Naive thymus-derived CD4-positive, alpha-beta T cell (primary cell): ENCODE data around the gene GARIN6. TPM values are rescaled to one million over a fixed set of nuclear protein-coding genes. Genes with fewer than 3 reads are reported as not detected.

Experiments
- ATAC-seq: fragments of 150-1000 bp; cut with Tn5 transposase; 2 replicates; pipeline ENCODE4 v1.10.0; 2021; ENCODE audit warnings: mild to moderate bottlenecking, moderate library complexity
- CTCF ChIA-PET: fragments of 350-600 bp; sonication (Branson Sonifier 250); formaldehyde crosslinking; loops from one replicate; lab custom pipeline; 2021; ENCODE audit warnings: antibody characterized with exemption; lab: Charles Lee
- POLR2A ChIA-PET: fragments of 350-600 bp; sonication (Branson Sonifier 250); formaldehyde crosslinking; loops from one replicate; lab custom pipeline; 2021; ENCODE audit warnings: antibody characterized with exemption, inconsistent platforms; lab: Charles Lee
- DNase-seq, 9 donors: peaks; one replicate each; pipeline versions ENCODE4 v3.0.0 to v3.0.0-alpha.2; 2020 to 2022; ENCODE audit warnings: mixed read lengths in 1 of 9
- H3K27ac ChIP-seq: one replicate; pipeline ENCODE4 v1.7.0; 2013; ENCODE audit warnings: mild to moderate bottlenecking, low read depth, low read length, moderate library complexity
- H3K27me3 ChIP-seq, 2 donors: one replicate each; pipeline ENCODE4 v1.7.0; 2013; ENCODE audit warnings: low read length in 2 of 2, mild to moderate bottlenecking in 2 of 2, moderate library complexity in 2 of 2; ENCODE audit not compliant: control insufficient read depth in 2 of 2, insufficient read depth in 2 of 2
- H3K36me3 ChIP-seq, 3 experiments: 1 replicate in 2 of 3; 2 replicates in 1 of 3; pipeline ENCODE4 v1.7.0; 2013; ENCODE audit warnings: low read length in 3 of 3, mild to moderate bottlenecking in 3 of 3, moderate library complexity in 1 of 3; ENCODE audit not compliant: insufficient read depth in 3 of 3, control insufficient read depth in 2 of 3
- H3K4me1 ChIP-seq, 2 donors: one replicate each; pipeline ENCODE4 v1.7.0; 2013; ENCODE audit warnings: low read length in 2 of 2, mild to moderate bottlenecking in 2 of 2, moderate library complexity in 1 of 2; ENCODE audit not compliant: control insufficient read depth in 2 of 2, insufficient read depth in 2 of 2
- H3K4me3 ChIP-seq: 2 replicates; pipeline ENCODE4 v1.7.0; 2013; ENCODE audit warnings: mild to moderate bottlenecking, low read length
- H3K9me3 ChIP-seq, 3 experiments: 1 replicate in 2 of 3; 2 replicates in 1 of 3; pipeline ENCODE4 v1.7.0; 2013; ENCODE audit warnings: low read length in 3 of 3; ENCODE audit not compliant: control insufficient read depth in 2 of 3
- H3K27ac Mint-ChIP-seq, 9 donors: one replicate each; pipeline ENCODE4 v1.8.0; 2020 to 2022; ENCODE audit warnings: mixed read lengths in 9 of 9, mild to moderate bottlenecking in 8 of 9, moderate library complexity in 5 of 9, inconsistent platforms in 2 of 9
- H3K27me3 Mint-ChIP-seq, 5 donors: one replicate each; pipeline ENCODE4 v1.8.0; 2021 to 2022; ENCODE audit warnings: mixed read lengths in 5 of 5, mild to moderate bottlenecking in 1 of 5
- H3K36me3 Mint-ChIP-seq, 5 donors: one replicate each; pipeline ENCODE4 v1.8.0; 2020 to 2022; ENCODE audit warnings: mixed read lengths in 5 of 5, mild to moderate bottlenecking in 3 of 5, inconsistent platforms in 1 of 5
- H3K4me1 Mint-ChIP-seq, 7 donors: one replicate each; pipeline ENCODE4 v1.8.0; 2020 to 2022; ENCODE audit warnings: mixed read lengths in 7 of 7, mild to moderate bottlenecking in 3 of 7, inconsistent platforms in 1 of 7
- H3K4me3 Mint-ChIP-seq, 10 donors: one replicate each; pipeline ENCODE4 v1.8.0; 2020 to 2022; ENCODE audit warnings: mild to moderate bottlenecking in 10 of 10, mixed read lengths in 10 of 10, moderate library complexity in 6 of 10, inconsistent platforms in 2 of 10
- H3K9me3 Mint-ChIP-seq, 11 donors: one replicate each; pipeline ENCODE4 v1.8.0; 2020 to 2022; ENCODE audit warnings: mixed read lengths in 11 of 11, mild to moderate bottlenecking in 4 of 11, inconsistent platforms in 1 of 11, moderate library complexity in 1 of 11
- intact Hi-C, 2 donors: fragments of 100-400 bp; cut with micrococcal nuclease; formaldehyde crosslinking; loops; one replicate each; pipeline ENCODE4 v1.15.1; 2023
- polyA plus RNA-seq, 2 donors: library from polyadenylated mRNA; unstranded; fragments of 300-500 nt; fragmentation: Illumina TruSeq; gene quantifications; one replicate each; pipeline ENCODE4 v1.2.3, GENCODE V29; 2021
- total RNA-seq, 6 experiments: library from RNA in 5 of 6; stranded (reverse) in 5 of 6; gene quantifications; 1 replicate in 5 of 6; 2 replicates in 1 of 6; pipeline ENCODE4 v1.2.3 and lab custom pipeline; 2021 to 2026

GARIN6 gene
- not detected for total RNA-seq
- not detected for polyA plus RNA-seq
- not detected for total RNA-seq (lab: John Stamatoyannopoulos, UW)

DNA sequence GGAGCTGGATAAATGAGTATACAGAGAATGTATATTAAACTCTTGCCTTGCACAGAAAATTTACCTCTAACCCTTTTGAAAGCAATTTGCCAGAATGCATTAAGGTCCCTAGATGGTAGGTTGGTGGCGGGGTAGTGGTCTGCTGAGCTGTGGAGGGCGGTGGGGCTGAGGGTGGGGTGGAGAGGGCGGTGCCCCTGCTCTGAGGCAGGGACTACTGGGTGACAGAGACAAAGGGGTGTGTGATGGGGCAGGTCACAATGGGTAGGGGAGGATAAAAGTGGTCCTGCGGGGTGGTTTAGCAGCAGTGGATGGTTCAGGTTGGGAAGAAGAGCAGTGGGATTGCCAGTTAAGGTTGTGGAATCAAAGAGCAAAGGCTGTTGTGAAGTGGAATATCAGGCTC lies at the start of gene GARIN6:
Gene GARIN6, plus strand, starts transcription at position 301 of the 400 bp plus-strand sequence. CDS start 422 bp downstream, outside the sequence.
- ChIA-PET POLR2A (no interaction called here), CTCF (no interaction called here)
- Histone ChIP-seq H3K36me3 (no peaks in the 10 kb centered on the region), H3K9me3 (no peaks in the 10 kb centered on the region), H3K4me3 (no peak within 1 kb of the TSS), H3K27me3 (no peaks in the 10 kb centered on the region), H3K4me1 (no peaks in the 10 kb centered on the region), H3K27ac (no peak within 1 kb of the TSS)
- Mint-ChIP-seq H3K27ac (no peak within 1 kb of the TSS), H3K4me1 (peaks cover 0 to 1% (median 0%) of the 10 kb centered on the region in 7 donors), H3K4me3 (no peak within 1 kb of the TSS), H3K27me3 (no peaks in the 10 kb centered on the region), H3K9me3 (peaks cover 0 to 13% (median 0%) of the 10 kb centered on the region in 11 donors), H3K36me3 (no peaks in the 10 kb centered on the region)
- ATAC-seq, result no peak
- intact Hi-C loops, result no loop called here
- DNase-seq, result no peak

DNA sequence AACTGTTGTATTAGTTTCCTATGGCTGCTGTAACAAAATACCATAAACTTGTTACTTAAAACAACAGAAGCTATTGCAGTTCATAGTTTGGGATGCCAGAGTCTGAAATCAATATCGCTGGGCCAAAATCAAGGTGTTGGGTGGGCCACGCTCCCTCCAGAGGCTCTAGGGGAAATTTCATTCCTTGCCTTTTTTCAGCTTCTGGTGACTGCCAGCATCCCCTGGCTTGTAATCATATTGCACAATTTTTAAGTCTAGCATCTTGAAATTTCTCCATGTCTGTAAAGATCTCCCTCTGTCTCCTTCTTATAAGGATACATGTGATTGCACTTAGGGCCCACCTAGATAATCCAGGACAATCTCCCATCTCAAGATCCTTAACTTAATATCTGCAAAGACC lies 48.8 kb upstream of the GARIN6 start:
- H3K4me1 ChIP-seq, result no peaks in the 10 kb centered on the region
- H3K4me3 ChIP-seq, result no peak overlapping the region
- no peak overlapping the region for H3K4me3 Mint-ChIP-seq
- no peaks in the 10 kb centered on the region for H3K27me3 Mint-ChIP-seq
- no peaks in the 10 kb centered on the region for H3K36me3 ChIP-seq
- no peaks in the 10 kb centered on the region for H3K4me1 Mint-ChIP-seq
- no peak for DNase-seq
- no peaks in the 10 kb centered on the region for H3K27me3 ChIP-seq
- no peak for ATAC-seq
- no peaks in the 10 kb centered on the region for H3K9me3 ChIP-seq
- H3K27ac Mint-ChIP-seq, result no peak overlapping the region
- ChIA-PET CTCF (no interaction called here), POLR2A (no interaction called here)
- H3K27ac ChIP-seq, result no peak overlapping the region
- peaks cover 0 to 22% (median 2%) of the 10 kb centered on the region in 11 donors for H3K9me3 Mint-ChIP-seq
- H3K36me3 Mint-ChIP-seq, result no peaks in the 10 kb centered on the region
- intact Hi-C loops, result no loop called here

DNA sequence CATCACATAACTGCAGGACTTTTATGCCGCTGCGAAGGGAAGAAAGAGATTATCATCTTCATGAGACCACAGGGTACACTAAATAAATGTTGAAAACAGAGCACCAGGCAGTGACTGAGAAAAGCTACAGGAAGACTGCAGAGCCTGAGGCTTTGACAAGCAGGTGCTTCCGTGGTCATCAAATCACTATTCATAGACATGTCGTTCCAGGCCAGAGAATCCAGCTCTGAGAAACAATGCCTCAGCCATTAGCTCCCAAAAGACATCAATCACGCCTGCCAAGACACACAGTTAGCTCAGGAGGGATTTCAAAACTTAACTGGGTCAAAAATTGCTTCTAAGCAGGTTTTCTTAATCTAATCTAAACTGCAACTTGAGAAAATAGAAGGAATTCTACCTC lies 47.2 kb upstream of the GARIN6 start:
- Histone ChIP-seq H3K36me3 (no peaks in the 10 kb centered on the region), H3K4me3 (no peak overlapping the region), H3K27me3 (no peaks in the 10 kb centered on the region), H3K27ac (no peak overlapping the region), H3K4me1 (no peaks in the 10 kb centered on the region), H3K9me3 (no peaks in the 10 kb centered on the region)
- DNase-seq (no peak), ATAC-seq (no peak)
- Mint-ChIP-seq H3K4me1 (no peaks in the 10 kb centered on the region), H3K4me3 (no peak overlapping the region), H3K27me3 (no peaks in the 10 kb centered on the region), H3K27ac (no peak overlapping the region), H3K36me3 (no peaks in the 10 kb centered on the region), H3K9me3 (peaks cover 0 to 21% (median 2%) of the 10 kb centered on the region in 11 donors)
- CTCF ChIA-PET, result no interaction called here
- intact Hi-C loops, result no loop called here
- POLR2A ChIA-PET, result interaction anchor here (0.6 kb wide), 1 partner anchor 13 kb away, joined by 4 read pairs; no protein-coding TSS in a partner anchor

DNA sequence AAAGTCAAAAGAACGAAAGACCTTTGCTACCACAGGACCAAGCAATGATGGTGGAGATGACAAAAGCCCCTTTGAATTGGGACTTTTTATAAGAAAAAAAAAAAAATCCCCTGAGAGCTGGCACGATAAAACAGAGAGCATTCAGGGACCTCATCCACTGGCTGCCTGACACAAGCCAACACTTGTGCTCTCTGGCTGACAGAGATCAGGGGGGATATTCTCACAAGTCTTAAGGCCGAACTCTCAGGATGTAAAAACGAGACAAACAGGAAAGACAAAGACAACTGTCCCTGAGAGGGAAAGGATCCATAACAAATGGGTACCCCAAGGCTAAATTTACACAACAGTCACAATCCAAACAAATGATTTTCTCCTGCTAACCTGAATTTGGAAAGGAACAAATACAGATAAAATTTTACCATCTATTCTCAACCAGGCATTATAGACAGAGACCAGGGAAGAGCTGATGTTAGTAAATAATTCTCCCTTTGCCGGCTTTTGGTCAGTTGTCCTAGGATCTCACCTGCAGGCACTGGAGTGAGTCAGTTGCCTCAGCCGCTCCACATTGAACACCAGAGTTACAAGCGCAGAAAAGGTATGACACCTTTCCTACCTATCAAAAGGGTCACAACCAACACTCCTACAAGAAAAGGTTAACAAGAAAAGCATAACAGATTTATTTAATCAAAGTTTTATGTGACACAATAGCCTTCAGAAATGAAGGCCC lies 37.9 kb upstream of the GARIN6 start:
- Mint-ChIP-seq H3K4me3 (no peak overlapping the region), H3K9me3 (peaks cover 0 to 7% (median 2%) of the 10 kb centered on the region in 11 donors), H3K27ac (no peak overlapping the region), H3K36me3 (no peaks in the 10 kb centered on the region), H3K27me3 (no peaks in the 10 kb centered on the region), H3K4me1 (no peaks in the 10 kb centered on the region)
- Histone ChIP-seq H3K9me3 (no peaks in the 10 kb centered on the region), H3K27ac (no peak overlapping the region), H3K27me3 (no peaks in the 10 kb centered on the region), H3K4me1 (no peaks in the 10 kb centered on the region), H3K4me3 (no peak overlapping the region), H3K36me3 (no peaks in the 10 kb centered on the region)
- ATAC-seq, result no peak
- POLR2A ChIA-PET, result no interaction called here
- no peak for DNase-seq
- intact Hi-C loops, result no loop called here
- CTCF ChIA-PET, result no interaction called here

DNA sequence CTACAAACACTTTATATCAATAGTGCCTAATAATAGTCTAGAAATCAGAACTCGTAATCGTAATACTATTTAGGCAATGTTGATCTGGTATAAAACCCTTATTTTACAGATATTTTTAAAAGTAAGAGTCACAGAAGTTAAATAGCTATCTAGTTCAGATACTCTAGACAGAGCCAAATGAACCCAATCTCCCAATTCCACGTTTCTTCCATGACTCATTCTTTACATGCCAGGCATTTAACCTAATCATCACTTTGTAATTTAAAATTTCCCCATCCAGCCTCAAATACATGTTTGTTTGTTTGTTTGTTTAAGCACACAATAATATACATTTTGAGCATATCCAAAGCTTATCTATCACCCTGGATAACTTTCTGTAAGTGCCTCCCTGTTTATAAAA lies 36.4 kb upstream of the GARIN6 start:
- Mint-ChIP-seq H3K9me3 (peaks cover 0 to 20% (median 4%) of the 10 kb centered on the region in 11 donors), H3K27ac (no peak overlapping the region), H3K4me1 (no peaks in the 10 kb centered on the region), H3K27me3 (no peaks in the 10 kb centered on the region), H3K4me3 (no peak overlapping the region), H3K36me3 (no peaks in the 10 kb centered on the region)
- ChIA-PET CTCF (no interaction called here), POLR2A (no interaction called here)
- Histone ChIP-seq H3K27me3 (no peaks in the 10 kb centered on the region), H3K27ac (no peak overlapping the region), H3K4me1 (no peaks in the 10 kb centered on the region), H3K9me3 (no peaks in the 10 kb centered on the region), H3K36me3 (no peaks in the 10 kb centered on the region), H3K4me3 (no peak overlapping the region)
- ATAC-seq (no peak), DNase-seq (no peak)
- intact Hi-C loops, result no loop called here

DNA sequence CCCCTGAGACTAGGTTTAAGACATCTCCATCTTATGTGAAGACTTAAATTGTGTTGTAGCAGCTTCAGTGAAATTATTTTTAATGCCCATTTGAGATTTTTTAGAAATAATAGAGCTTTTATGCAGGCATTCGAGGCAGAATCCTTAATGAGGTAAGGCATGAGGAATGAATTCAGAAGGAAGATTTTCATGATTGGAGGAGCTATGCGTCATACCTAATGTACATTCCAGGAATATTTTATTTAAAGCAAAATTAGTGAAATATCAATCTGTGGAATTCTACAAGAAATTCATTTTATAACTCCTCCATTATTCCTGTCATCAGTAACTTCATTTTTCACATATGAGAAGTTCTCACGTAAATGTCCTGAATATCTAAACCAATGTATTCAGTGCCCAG lies 36.0 kb upstream of the GARIN6 start:
- Mint-ChIP-seq H3K27me3 (no peaks in the 10 kb centered on the region), H3K27ac (no peak overlapping the region), H3K4me3 (no peak overlapping the region)

DNA sequence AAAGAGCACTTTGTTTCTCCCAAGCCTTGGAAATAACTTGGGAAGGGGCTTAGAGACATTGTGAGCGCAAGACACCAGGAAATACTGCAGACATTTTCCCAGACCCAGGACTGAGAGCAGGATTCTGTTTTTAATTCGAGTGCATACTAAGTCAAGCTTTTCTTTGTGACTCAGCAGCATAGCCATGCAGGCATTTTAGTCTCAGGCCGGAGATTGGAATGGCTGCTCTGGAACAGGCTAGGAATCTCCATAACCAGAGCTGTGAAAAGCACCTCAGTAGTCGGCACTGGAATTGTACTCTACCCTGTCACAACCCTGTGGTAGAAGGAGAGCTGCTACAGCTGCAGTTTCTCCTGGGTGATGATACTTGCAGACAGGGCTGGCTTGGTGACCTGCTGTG lies 28.9 kb upstream of the GARIN6 start:
- no peaks in the 10 kb centered on the region for H3K36me3 ChIP-seq
- POLR2A ChIA-PET, result no interaction called here
- CTCF ChIA-PET, result no interaction called here
- peaks cover 2 to 53% (median 19%) of the 10 kb centered on the region in 11 donors for H3K9me3 Mint-ChIP-seq
- no peaks in the 10 kb centered on the region for H3K27me3 Mint-ChIP-seq
- no peaks in the 10 kb centered on the region for H3K4me1 ChIP-seq
- H3K36me3 Mint-ChIP-seq, result no peaks in the 10 kb centered on the region
- H3K4me3 Mint-ChIP-seq, result no peak overlapping the region
- intact Hi-C loops, result no loop called here
- H3K27ac Mint-ChIP-seq, result no peak overlapping the region
- no peak for DNase-seq
- ATAC-seq, result no peak
- peaks cover 0 to 9% (median 0%) of the 10 kb centered on the region in 3 experiments for H3K9me3 ChIP-seq
- no peaks in the 10 kb centered on the region for H3K27me3 ChIP-seq
- H3K4me1 Mint-ChIP-seq, result no peaks in the 10 kb centered on the region
- H3K27ac ChIP-seq, result no peak overlapping the region
- H3K4me3 ChIP-seq, result no peak overlapping the region

More for the DNA sequence above, 36.0 kb upstream of the GARIN6 start:
- Histone ChIP-seq H3K27ac (no peak overlapping the region), H3K27me3 (no peaks in the 10 kb centered on the region), H3K4me1 (no peaks in the 10 kb centered on the region), H3K36me3 (no peaks in the 10 kb centered on the region), H3K4me3 (no peak overlapping the region), H3K9me3 (no peaks in the 10 kb centered on the region)
- ATAC-seq (no peak), DNase-seq (no peak)
- ChIA-PET POLR2A (no interaction called here), CTCF (no interaction called here)
- intact Hi-C loops, result no loop called here
- Mint-ChIP-seq H3K4me1 (no peaks in the 10 kb centered on the region), H3K9me3 (peaks cover 0 to 20% (median 4%) of the 10 kb centered on the region in 11 donors), H3K36me3 (no peaks in the 10 kb centered on the region)
